Large intestine (tissue), 3 donors: ENCODE measurements around the gene CD1B. TPM values are rescaled to one million over a fixed set of nuclear protein-coding genes. Genes with fewer than 3 reads are reported as not detected.

ENCODE experiments used
- DNase-seq, 2 donors: peaks; one replicate each; pipeline versions ENCODE4 v3.0.0 to v3.0.0-alpha.2; 2013
- H3K27ac ChIP-seq: one replicate; pipeline ENCODE4 v1.5.1; 2013; ENCODE audit warnings: low read length
- H3K27me3 ChIP-seq: 2 replicates; pipeline ENCODE4 v1.6.1; 2013; ENCODE audit warnings: low read length; ENCODE audit not compliant: control insufficient read depth, insufficient read depth
- H3K36me3 ChIP-seq: 2 replicates; pipeline ENCODE4 v1.6.1; 2013; ENCODE audit warnings: low read length; ENCODE audit not compliant: control insufficient read depth, insufficient read depth
- H3K4me1 ChIP-seq: one replicate; pipeline ENCODE4 v1.6.1; 2013; ENCODE audit warnings: low read length; ENCODE audit not compliant: control insufficient read depth, insufficient read depth
- H3K4me3 ChIP-seq: one replicate; pipeline ENCODE4 v1.5.1; 2013; ENCODE audit warnings: low read length
- H3K9me3 ChIP-seq: one replicate; pipeline ENCODE4 v1.6.1; 2013; ENCODE audit warnings: mild to moderate bottlenecking, low read depth, low read length, moderate library complexity; ENCODE audit not compliant: control insufficient read depth
- WGBS: methylation state at CpG from one replicate; pipeline ENCODE4 v1.1.5; 2013; ENCODE audit warnings: low lambda C conversion rate; ENCODE audit not compliant: insufficient coverage; 5-methylcytosine and 5-hydroxymethylcytosine counted together
- polyA plus RNA-seq: library from polyadenylated mRNA; unstranded; fragments of 120-200 nt; gene quantifications from one replicate; pipeline ENCODE4 v1.2.1, GENCODE V29; 2013

CD1B gene
- polyA plus RNA-seq, 1 donor = not detected

DNA sequence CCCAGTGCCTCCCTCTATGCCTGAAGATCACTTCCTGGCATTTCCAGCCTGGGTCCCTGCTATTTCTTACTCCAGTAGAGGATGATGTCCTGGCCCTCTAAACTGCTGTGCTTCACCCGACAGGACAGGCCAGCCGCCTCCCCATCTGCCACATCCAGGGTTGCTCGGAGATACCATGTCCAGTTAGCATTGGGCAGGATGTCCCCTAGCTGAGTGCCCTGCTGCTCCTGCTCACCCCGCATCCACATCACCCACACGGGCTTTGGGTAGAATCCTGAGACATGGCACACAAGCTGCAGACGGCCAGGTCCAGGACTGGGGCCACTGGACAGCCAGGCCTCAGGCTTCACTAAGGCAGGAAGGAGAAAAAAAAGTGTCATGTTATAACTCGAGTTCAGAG, 2.0 kb downstream of the CD1B start:
- WGBS = no CpG with 5 or more reads among the region's 7 CpGs
- Histone ChIP-seq H3K4me3 (no peak overlapping the region), H3K27ac (no peak overlapping the region), H3K27me3 (no peaks in the 10 kb centered on the region), H3K4me1 (no peaks in the 10 kb centered on the region), H3K36me3 (no peaks in the 10 kb centered on the region), H3K9me3 (no peaks in the 10 kb centered on the region)
- DNase-seq = no peak

DNA sequence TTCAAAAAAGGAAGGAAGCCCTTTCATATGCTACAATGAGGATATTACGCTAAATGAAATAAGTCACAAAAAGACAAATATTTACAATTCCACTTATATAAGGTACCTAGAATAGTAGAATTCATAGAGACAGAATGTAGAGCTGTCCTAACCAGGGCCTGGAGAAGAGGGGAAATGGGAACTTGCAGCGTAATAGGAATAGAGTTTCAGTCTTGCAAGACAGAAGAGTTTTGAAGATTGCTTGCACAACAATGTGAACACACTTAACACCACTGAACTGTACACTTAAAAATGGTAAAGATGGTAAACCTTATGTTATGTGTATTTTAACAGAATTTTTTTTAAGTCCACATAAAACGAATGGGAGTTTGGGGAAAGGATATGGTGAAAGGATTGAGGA, 2.9 kb downstream of the CD1B start:
- H3K4me3 ChIP-seq = no peak overlapping the region
- no peaks in the 10 kb centered on the region for H3K36me3 ChIP-seq
- WGBS = 86% methylated on average over 3 of the region's 3 CpGs
- H3K27ac ChIP-seq = no peak overlapping the region
- no peaks in the 10 kb centered on the region for H3K4me1 ChIP-seq
- DNase-seq = no peak
- no peaks in the 10 kb centered on the region for H3K27me3 ChIP-seq
- no peaks in the 10 kb centered on the region for H3K9me3 ChIP-seq

DNA sequence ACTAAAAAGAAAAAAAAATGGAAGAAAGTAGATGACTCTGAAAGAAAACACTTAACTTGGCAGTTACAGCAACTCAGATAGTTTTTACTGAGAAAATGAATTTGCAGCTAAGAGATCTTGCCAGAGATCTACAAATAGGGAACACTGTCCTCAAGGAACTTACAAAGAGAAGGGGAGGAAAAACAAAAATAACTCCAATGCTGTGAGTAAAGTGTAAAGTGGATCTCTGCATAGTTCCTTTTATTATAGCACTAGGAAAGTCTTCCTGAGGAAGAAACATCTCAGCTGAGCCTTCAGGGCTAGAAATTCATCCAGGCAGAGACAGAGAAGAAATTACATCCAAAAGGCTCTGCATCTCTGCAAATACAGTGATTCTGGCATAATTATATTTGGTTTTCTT, 3.9 kb downstream of the CD1B start:
- Histone ChIP-seq H3K4me1 (no peaks in the 10 kb centered on the region), H3K9me3 (no peaks in the 10 kb centered on the region), H3K27me3 (no peaks in the 10 kb centered on the region), H3K4me3 (no peak overlapping the region), H3K36me3 (no peaks in the 10 kb centered on the region), H3K27ac (no peak overlapping the region)
- no peak for DNase-seq

DNA sequence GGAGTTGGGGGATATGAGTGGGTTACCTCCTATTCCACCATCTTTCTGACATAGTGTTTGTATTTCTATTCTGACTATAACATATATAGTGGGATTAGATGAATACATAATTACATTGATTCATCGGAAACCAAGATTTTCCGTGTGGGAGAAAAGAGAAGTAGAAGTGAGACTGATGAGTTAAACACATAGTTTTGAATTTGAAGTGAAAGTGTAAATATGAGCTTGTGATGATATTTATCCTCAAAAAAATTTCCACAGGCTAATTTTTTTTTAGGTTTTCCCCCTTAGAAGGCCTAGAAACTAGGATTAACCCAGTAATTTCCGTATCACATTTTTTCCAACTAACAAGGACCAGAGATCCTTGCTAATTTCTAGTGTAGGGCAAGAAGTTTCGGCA, 6.9 kb downstream of the CD1B start:
- DNase-seq = no peak
- H3K4me1 ChIP-seq = no peaks in the 10 kb centered on the region
- no peaks in the 10 kb centered on the region for H3K9me3 ChIP-seq
- WGBS = 87% methylated on average over 2 of the region's 4 CpGs
- H3K27ac ChIP-seq = no peak overlapping the region
- H3K27me3 ChIP-seq = no peaks in the 10 kb centered on the region
- no peaks in the 10 kb centered on the region for H3K36me3 ChIP-seq
- no peak overlapping the region for H3K4me3 ChIP-seq

DNA sequence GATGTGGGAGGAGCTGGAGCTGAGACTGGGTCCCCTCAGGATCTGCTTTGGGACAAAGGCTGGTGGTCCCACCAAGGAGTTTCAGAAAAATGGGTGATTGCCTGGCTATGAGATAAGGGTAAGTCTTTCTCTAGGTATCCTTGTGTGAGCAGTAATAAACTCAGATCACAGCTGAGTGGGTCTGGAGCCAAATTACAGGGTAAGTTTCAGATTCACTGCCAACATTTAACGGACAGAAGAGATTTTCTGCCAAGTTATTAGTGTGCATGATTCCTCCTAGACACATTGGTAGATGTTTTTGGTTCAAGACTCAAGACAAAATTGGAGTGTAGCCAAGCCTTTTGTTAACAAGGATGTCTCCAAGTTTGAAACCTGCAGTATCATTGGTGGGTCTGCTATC, 7.5 kb downstream of the CD1B start:
- H3K4me3 ChIP-seq = no peak overlapping the region
- H3K9me3 ChIP-seq = no peaks in the 10 kb centered on the region
- DNase-seq = no peak
- no peaks in the 10 kb centered on the region for H3K27me3 ChIP-seq
- H3K4me1 ChIP-seq = no peaks in the 10 kb centered on the region
- WGBS = no CpG with 5 or more reads among the region's 1 CpG
- H3K36me3 ChIP-seq = no peaks in the 10 kb centered on the region
- H3K27ac ChIP-seq = no peak overlapping the region

DNA sequence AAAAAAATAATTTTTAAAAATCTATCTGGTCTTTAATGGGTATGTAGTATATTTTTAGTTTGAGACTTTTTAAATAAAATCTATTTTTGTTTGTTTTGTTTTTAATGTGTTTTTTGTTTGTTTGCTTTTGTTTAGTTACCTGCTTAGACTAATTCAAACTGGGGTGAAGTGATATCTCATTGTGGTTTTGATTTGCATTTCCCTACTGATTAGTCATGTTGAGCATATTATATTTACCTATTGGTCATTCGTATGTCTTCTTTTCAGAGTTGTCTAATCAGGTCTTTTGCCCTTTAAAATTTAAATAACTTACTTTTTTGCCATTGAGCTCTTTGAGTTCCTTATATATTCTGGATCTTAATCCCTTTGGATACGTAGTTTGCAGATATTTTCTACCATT, 20.3 kb downstream of the CD1B start:
- no peak for DNase-seq
- Histone ChIP-seq H3K27me3 (no peaks in the 10 kb centered on the region), H3K9me3 (no peaks in the 10 kb centered on the region), H3K36me3 (no peaks in the 10 kb centered on the region), H3K27ac (no peak overlapping the region), H3K4me3 (no peak overlapping the region), H3K4me1 (no peaks in the 10 kb centered on the region)
- 55% methylated on average over 2 of the region's 2 CpGs for WGBS

DNA sequence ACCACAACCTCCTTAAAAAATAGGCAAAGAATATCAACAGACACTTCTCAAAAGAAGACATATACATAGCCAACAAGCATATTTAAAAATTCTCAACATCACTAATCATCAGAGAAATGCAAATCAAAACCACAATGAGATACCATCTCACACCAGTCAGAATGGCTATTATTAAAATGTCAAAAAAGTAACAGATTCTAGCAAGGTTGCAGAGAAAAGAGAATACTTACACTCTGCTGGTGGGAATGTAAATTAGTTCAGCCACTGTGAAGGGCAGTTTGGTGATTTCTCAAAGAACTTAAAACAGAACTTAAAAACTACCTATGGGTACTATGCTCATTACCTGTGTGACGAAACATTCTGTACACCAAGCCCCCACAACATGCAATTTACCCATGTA, 20.7 kb downstream of the CD1B start:
- Histone ChIP-seq H3K4me3 (no peak overlapping the region), H3K9me3 (no peaks in the 10 kb centered on the region), H3K27me3 (no peaks in the 10 kb centered on the region), H3K27ac (no peak overlapping the region), H3K36me3 (no peaks in the 10 kb centered on the region), H3K4me1 (no peaks in the 10 kb centered on the region)
- no peak for DNase-seq
- WGBS = 100% methylated on average over 1 of the region's 1 CpG

DNA sequence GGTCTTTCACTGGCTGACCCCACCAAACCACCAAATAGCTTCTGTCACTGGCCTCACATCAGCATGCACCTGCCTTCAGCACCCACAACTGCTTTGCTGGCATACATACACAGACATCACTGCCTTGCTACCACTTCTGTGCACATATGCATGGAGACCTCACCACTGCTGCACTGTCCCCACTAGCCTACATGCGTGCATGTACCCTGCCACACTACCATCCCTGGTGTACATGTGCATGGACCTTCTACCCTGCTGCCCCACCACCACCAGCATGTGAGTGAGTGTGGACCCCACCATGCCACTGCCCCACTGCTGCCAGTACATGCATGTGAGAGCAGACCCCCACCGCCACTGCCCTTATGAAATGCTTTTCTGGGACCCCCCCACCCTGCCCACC, 35.5 kb downstream of the CD1B start:
- no peak for DNase-seq
- Histone ChIP-seq H3K9me3 (no peaks in the 10 kb centered on the region), H3K27ac (no peak overlapping the region), H3K4me3 (no peak overlapping the region), H3K36me3 (no peaks in the 10 kb centered on the region), H3K27me3 (no peaks in the 10 kb centered on the region), H3K4me1 (no peaks in the 10 kb centered on the region)
- no CpG with 5 or more reads among the region's 2 CpGs for WGBS

DNA sequence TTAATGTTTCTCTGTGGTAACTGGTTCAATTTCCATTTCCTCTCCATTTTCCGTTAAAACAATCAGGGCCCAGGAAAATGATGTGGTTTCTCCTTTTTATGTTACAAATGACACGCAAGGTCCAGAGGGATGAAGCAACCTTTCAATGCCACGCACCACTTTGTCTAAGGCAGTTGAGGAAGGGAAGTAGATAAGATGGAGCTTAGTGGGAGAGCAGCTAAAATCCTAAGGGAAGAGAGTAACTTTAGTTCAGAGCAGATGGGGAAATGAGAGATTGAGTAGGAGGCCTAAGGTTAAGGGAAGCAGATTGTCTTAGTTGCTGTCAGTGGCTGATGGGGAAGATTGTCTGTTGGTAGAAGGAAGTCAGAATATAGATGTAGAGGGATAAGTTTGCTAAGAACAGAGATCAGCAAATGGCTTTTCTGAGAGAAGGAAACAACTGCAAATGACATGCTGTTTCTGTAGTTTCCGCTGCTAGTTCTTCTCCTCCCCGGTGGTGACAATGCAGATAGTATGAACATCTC, 40.9 kb downstream of the CD1B start:
- Histone ChIP-seq H3K27ac (no peak overlapping the region), H3K9me3 (no peaks in the 10 kb centered on the region), H3K4me1 (no peaks in the 10 kb centered on the region), H3K4me3 (no peak overlapping the region), H3K27me3 (no peaks in the 10 kb centered on the region), H3K36me3 (no peaks in the 10 kb centered on the region)
- WGBS = 88% methylated on average over 2 of the region's 5 CpGs
- no peak for DNase-seq

DNA sequence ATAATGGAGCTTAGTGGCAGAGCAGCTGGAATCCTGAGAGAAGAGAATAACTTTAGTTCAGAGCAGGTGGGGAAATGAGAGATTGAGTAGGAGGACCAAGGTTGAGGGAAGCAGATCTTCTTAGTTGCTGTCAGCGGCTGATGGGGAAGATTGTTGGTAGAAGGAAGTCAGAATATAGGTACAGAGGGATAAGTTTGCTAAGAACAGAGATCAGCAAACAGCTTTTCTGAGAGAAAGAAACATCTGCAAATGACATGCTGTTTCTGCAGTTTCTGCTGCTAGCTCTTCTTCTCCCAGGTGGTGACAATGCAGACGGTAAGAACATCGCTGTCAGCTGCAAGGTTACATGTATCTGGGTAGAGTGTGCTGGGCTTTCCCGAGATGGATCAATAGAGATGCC, 41.5 kb downstream of the CD1B start, which contains the start of gene CD1C:
Gene CD1C (plus strand): TSS at position 113 of the 400 bp plus-strand sequence. CDS start 142 bp downstream, at position 255.
- H3K4me1 ChIP-seq = no peaks in the 10 kb centered on the region
- whole genome bisulfite sequencing = no CpG with 5 or more reads among the region's 4 CpGs

DNA sequence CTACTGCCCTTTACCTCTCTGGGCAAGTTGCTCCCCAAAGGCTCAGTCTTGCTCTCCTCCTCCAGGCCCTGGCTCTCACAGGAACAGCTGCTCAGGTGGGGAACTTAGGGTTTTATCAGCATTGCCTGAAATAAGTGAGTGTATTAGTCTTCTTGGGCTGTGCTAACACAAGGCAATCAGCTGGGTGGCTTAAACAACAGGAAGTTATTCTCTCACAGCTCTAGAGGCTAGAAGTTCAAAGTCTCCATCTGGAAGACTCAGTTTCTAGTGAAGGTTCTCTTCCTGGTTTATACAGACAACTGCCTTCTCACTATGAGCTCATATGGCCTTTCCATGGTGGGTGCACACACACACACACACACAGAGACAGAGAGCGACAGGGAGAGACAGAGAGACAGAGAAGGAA, 44.4 kb downstream of the CD1B start:
- Histone ChIP-seq H3K36me3 (no peaks in the 10 kb centered on the region), H3K27me3 (no peaks in the 10 kb centered on the region), H3K27ac (no peak overlapping the region), H3K4me1 (no peaks in the 10 kb centered on the region), H3K4me3 (no peak overlapping the region), H3K9me3 (no peaks in the 10 kb centered on the region)
- DNase-seq = no peak
- WGBS = no CpG with 5 or more reads among the region's 1 CpG

More for the DNA sequence above, 41.5 kb downstream of the CD1B start, which contains the start of gene CD1C:
- no peak for DNase-seq
- H3K27ac ChIP-seq = no peak within 1 kb of the TSS
- no peak within 1 kb of the TSS for H3K4me3 ChIP-seq
- H3K27me3 ChIP-seq = no peaks in the 10 kb centered on the region
- H3K9me3 ChIP-seq = no peaks in the 10 kb centered on the region
- H3K36me3 ChIP-seq = no peaks in the 10 kb centered on the region
